CD4-positive, alpha-beta T cell (primary cell): ENCODE results near the gene RUFY2. TPM values are rescaled to one million over a fixed set of nuclear protein-coding genes. Genes with fewer than 3 reads are reported as not detected.

ENCODE experiments used
- ATAC-seq: fragments of 200-7000 bp; cut with Tn5 transposase; one replicate; pipeline ENCODE4 v1.10.0; 2022; ENCODE audit warnings: mild to moderate bottlenecking; ENCODE audit not compliant: poor library complexity
- CTCF ChIA-PET: fragments of 350-600 bp; sonication (Branson Sonifier 250); formaldehyde crosslinking; loops from one replicate; lab custom pipeline; 2021; ENCODE audit warnings: antibody characterized with exemption, inconsistent platforms; lab: Charles Lee
- POLR2A ChIA-PET: fragments of 350-600 bp; sonication (Branson Sonifier 250); formaldehyde crosslinking; loops from one replicate; lab custom pipeline; 2021; ENCODE audit warnings: antibody characterized with exemption, inconsistent platforms; lab: Charles Lee
- DNase-seq, 14 experiments: peaks; one replicate each; pipeline ENCODE4 v3.0.0-alpha.2; 2013 to 2020; ENCODE audit warnings: mixed read lengths in 2 of 14
- H3K27ac ChIP-seq, 2 donors: one replicate each; pipeline versions ENCODE4 v1.5.1 to v1.7.0; 2013; ENCODE audit warnings: low read length in 2 of 2, low read depth in 1 of 2, mild to moderate bottlenecking in 1 of 2
- H3K27me3 ChIP-seq, 2 experiments: 1 replicate in 1 of 2; 2 replicates in 1 of 2; pipeline versions ENCODE4 v1.6.1 to v1.7.0; 2013; ENCODE audit warnings: low read length in 2 of 2, control low read depth in 1 of 2, mild to moderate bottlenecking in 1 of 2, moderate library complexity in 1 of 2; ENCODE audit not compliant: insufficient read depth in 2 of 2, control insufficient read depth in 1 of 2
- H3K36me3 ChIP-seq: one replicate; pipeline ENCODE4 v1.6.1; 2013; ENCODE audit warnings: low read length, control low read depth; ENCODE audit not compliant: insufficient read depth
- H3K4me1 ChIP-seq: one replicate; pipeline ENCODE4 v1.6.1; 2013; ENCODE audit warnings: low read length, control low read depth; ENCODE audit not compliant: insufficient read depth
- H3K4me3 ChIP-seq: one replicate; pipeline ENCODE4 v1.5.1; 2013; ENCODE audit warnings: mild to moderate bottlenecking, low read length, moderate library complexity
- H3K9me3 ChIP-seq, 2 experiments: 1 replicate in 1 of 2; 2 replicates in 1 of 2; pipeline versions ENCODE4 v1.6.1 to v1.7.0; 2013; ENCODE audit warnings: low read length in 2 of 2, mild to moderate bottlenecking in 2 of 2, control low read depth in 1 of 2, moderate library complexity in 1 of 2; ENCODE audit not compliant: control insufficient read depth in 1 of 2, insufficient read depth in 1 of 2
- H3K27ac Mint-ChIP-seq: one replicate; pipeline ENCODE4 v1.8.0; 2020; ENCODE audit warnings: mixed read lengths
- H3K27me3 Mint-ChIP-seq: one replicate; pipeline ENCODE4 v1.8.0; 2021; ENCODE audit warnings: mixed read lengths
- H3K36me3 Mint-ChIP-seq: one replicate; pipeline ENCODE4 v1.8.0; 2021; ENCODE audit warnings: low read depth, mixed read lengths
- H3K4me1 Mint-ChIP-seq: one replicate; pipeline ENCODE4 v1.8.0; 2021; ENCODE audit warnings: low read depth, mixed read lengths
- H3K4me3 Mint-ChIP-seq: one replicate; pipeline ENCODE4 v1.8.0; 2020; ENCODE audit warnings: mild to moderate bottlenecking, mixed read lengths
- H3K9me3 Mint-ChIP-seq: one replicate; pipeline ENCODE4 v1.8.0; 2020; ENCODE audit warnings: mixed read lengths
- intact Hi-C, 2 experiments: fragments of 100-400 bp; cut with DNase I in 1 of 2; cut with micrococcal nuclease in 1 of 2; formaldehyde crosslinking; loops; one replicate each; pipeline versions ENCODE4 v1.15.1 to v1.9.0; 2023 to 2025; cut with DNase I, micrococcal nuclease
- total RNA-seq, 174 experiments: library from RNA in 2 of 174; stranded (reverse) in 2 of 174; gene quantifications; one replicate each; pipeline ENCODE4 v1.2.3 and lab custom pipeline; 2021 to 2026
- TF ChIP-seq, protein P1 (sequence below): fragments of 200-600 bp; IDR thresholded peaks from one replicate; pipeline ENCODE4 v1.8.0; 2022; ENCODE audit warnings: antibody characterized with exemption, mild to moderate bottlenecking

Gene RUFY2
- total RNA-seq, 2 experiments from 2014 or later: 10.7 to 14.8 TPM

DNA sequence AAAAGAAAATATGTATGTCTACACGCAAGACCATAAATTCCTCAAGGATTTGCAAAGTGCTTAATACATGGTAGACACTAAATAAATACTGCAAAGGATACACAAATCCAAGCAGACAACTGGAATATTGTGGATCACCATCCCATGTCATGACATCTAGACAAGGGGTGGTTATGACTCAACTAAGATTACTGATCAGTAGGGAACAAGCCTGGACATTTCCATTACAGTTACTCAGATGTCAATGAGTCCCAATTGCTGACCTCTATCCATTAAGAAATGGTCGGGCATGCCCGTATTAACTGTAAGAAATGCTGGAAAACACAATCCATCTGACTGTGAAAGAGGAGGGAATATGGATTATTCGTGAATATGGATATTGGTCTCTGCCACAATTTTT, 27.6 kb upstream of the RUFY2 start:
- no peaks in the 10 kb centered on the region for H3K9me3 ChIP-seq
- TF ChIP-seq, protein P1, sequence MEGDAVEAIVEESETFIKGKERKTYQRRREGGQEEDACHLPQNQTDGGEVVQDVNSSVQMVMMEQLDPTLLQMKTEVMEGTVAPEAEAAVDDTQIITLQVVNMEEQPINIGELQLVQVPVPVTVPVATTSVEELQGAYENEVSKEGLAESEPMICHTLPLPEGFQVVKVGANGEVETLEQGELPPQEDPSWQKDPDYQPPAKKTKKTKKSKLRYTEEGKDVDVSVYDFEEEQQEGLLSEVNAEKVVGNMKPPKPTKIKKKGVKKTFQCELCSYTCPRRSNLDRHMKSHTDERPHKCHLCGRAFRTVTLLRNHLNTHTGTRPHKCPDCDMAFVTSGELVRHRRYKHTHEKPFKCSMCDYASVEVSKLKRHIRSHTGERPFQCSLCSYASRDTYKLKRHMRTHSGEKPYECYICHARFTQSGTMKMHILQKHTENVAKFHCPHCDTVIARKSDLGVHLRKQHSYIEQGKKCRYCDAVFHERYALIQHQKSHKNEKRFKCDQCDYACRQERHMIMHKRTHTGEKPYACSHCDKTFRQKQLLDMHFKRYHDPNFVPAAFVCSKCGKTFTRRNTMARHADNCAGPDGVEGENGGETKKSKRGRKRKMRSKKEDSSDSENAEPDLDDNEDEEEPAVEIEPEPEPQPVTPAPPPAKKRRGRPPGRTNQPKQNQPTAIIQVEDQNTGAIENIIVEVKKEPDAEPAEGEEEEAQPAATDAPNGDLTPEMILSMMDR: no peak
- H3K27ac ChIP-seq: no peak overlapping the region
- Mint-ChIP-seq H3K36me3 (peaks cover 4% of the 10 kb centered on the region), H3K27me3 (no peaks in the 10 kb centered on the region), H3K9me3 (no peaks in the 10 kb centered on the region), H3K4me1 (no peaks in the 10 kb centered on the region), H3K4me3 (no peak overlapping the region), H3K27ac (no peak overlapping the region)
- H3K36me3 ChIP-seq: no peaks in the 10 kb centered on the region
- no peaks in the 10 kb centered on the region for H3K27me3 ChIP-seq
- DNase-seq (no peak), ATAC-seq (no peak)
- ChIA-PET POLR2A (no interaction called here), CTCF (no interaction called here)
- intact Hi-C loops: no loop called here
- H3K4me1 ChIP-seq: no peaks in the 10 kb centered on the region
- no peak overlapping the region for H3K4me3 ChIP-seq

DNA sequence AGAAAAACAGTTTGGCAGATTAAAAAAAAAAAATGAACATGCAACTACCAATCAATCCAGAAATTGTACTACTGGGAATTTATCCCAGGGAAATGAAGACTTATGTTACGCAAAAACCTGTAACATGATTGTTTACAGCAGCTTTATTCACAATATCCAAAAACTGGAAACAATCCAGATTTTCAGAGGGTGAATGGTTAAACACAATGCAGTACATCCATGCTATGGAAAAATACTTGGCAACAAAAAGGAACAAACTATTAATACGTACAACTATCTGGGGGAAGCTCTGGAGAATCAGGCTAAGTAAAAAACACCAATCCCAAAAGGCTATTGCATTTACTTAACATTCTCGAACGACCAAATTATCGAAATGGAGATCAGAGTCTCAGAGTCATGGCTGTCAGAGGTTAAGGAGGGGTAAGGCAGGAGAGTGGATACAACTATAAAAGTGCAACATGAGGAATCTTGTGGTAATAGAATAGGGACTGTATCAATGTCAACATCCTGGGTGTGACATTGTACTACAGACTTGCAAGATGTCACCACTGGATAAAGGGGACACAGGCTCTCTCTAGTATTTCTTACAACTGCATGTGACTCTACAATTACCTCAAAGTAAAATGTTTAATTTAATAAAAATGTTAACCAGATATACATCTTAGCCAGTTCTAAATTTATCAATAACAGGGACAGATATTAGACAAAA, 21.5 kb upstream of the RUFY2 start:
- Mint-ChIP-seq H3K4me1 (peaks cover 10% of the 10 kb centered on the region), H3K27me3 (no peaks in the 10 kb centered on the region), H3K36me3 (no peaks in the 10 kb centered on the region), H3K27ac (no peak overlapping the region), H3K9me3 (no peaks in the 10 kb centered on the region), H3K4me3 (no peak overlapping the region)
- ATAC-seq (no peak), DNase-seq (no peak)
- ChIA-PET POLR2A (interaction anchor here (0.6 kb wide), 1 partner anchor 21 kb away, joined by 3 read pairs; no protein-coding TSS in a partner anchor), CTCF (no interaction called here)
- intact Hi-C loops: no loop called here
- Histone ChIP-seq H3K27me3 (no peaks in the 10 kb centered on the region), H3K36me3 (no peaks in the 10 kb centered on the region), H3K27ac (no peak overlapping the region), H3K4me1 (peaks cover 2% of the 10 kb centered on the region), H3K4me3 (no peak overlapping the region), H3K9me3 (no peaks in the 10 kb centered on the region)
- TF ChIP-seq, protein P1: no peak

DNA sequence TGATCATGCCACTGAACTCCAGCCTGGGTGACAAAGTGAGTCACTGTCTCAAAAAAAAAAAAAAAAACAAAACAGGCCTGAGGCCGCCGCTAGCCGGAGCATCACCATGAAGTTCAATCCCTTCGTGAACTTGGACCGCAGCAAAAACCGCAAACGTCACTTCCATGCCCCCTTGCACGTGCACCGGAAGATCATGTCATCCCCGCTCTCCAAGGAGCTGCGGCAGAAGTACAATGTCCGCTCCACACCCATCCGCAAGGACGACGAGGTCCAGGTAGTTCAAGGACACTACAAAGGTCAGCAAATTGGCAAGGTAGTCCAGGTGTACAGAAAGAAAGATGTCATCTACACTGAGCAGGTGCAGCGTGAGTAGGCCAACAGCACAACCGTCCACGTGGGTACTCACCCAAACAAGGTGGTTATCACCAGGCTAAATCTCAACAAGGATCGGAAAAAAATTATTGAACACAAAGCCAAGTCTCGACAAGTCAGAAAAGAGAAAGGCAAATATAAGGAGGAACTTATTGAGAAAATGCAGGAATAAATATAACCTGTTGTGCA, 17.5 kb upstream of the RUFY2 start:
- CTCF ChIA-PET: no interaction called here
- Histone ChIP-seq H3K4me1 (peaks cover 7% of the 10 kb centered on the region), H3K27me3 (no peaks in the 10 kb centered on the region), H3K4me3 (no peak overlapping the region), H3K9me3 (no peaks in the 10 kb centered on the region), H3K27ac (no peak overlapping the region), H3K36me3 (no peaks in the 10 kb centered on the region)
- POLR2A ChIA-PET: no interaction called here
- DNase-seq (no peak), ATAC-seq (no peak)
- H3K27ac Mint-ChIP-seq: no peak overlapping the region
- intact Hi-C loops: no loop called here
- H3K4me1 Mint-ChIP-seq: peaks cover 18% of the 10 kb centered on the region
- TF ChIP-seq, protein P1: no peak
- no peak overlapping the region for H3K4me3 Mint-ChIP-seq
- no peaks in the 10 kb centered on the region for H3K27me3 Mint-ChIP-seq
- H3K9me3 Mint-ChIP-seq: no peaks in the 10 kb centered on the region
- no peaks in the 10 kb centered on the region for H3K36me3 Mint-ChIP-seq
